ENCODE data around the gene GLIPR1L1. TPM values are rescaled to one million over a fixed set of nuclear protein-coding genes. Genes with fewer than 3 reads are reported as not detected.

The GLIPR1L1 gene
- total RNA-seq, 1 experiment from 2014 or later, result not detected

- H3K27me3 Mint-ChIP-seq (ENCODE audit: insufficient read depth, unreplicated experiment), result no peaks in the 10 kb centered on the region
- no peaks in the 10 kb centered on the region for H3K9me3 Mint-ChIP-seq (ENCODE audit: unreplicated experiment)
- DNase-seq (ENCODE audit: unreplicated experiment), result no peak
- no peak overlapping the region for H3K4me3 Mint-ChIP-seq (ENCODE audit: unreplicated experiment)
- intact Hi-C loops (cut with micrococcal nuclease), result no loop called here
- no peak for TF ChIP-seq CTCF (IDR thresholded peaks at IDR 0.05; ENCODE audit: unreplicated experiment)
- POLR2A ChIA-PET, result interaction anchor here (0.6 kb wide), 1 partner anchor 168 kb away, joined by 5 read pairs; no protein-coding TSS in a partner anchor
- H3K4me1 Mint-ChIP-seq (ENCODE audit: insufficient read depth, unreplicated experiment), result peaks cover 5% of the 10 kb centered on the region
- CTCF ChIA-PET, result interaction anchor here (0.7 to 3.8 kb wide), 5 partner anchors 10 to 602 kb away, joined by 3 to 15 read pairs (median 6); no protein-coding TSS in a partner anchor
- no TSS peak for BruUV-seq (replicated peaks)
- H3K36me3 Mint-ChIP-seq (ENCODE audit: insufficient read depth, unreplicated experiment), result no peaks in the 10 kb centered on the region
- H3K27ac Mint-ChIP-seq (ENCODE audit: low read depth, unreplicated experiment), result no peak overlapping the region
These were observed 43.5 kb upstream of the GLIPR1L1 start for GRCh38 chr12:75291014-75291413.

DNA sequence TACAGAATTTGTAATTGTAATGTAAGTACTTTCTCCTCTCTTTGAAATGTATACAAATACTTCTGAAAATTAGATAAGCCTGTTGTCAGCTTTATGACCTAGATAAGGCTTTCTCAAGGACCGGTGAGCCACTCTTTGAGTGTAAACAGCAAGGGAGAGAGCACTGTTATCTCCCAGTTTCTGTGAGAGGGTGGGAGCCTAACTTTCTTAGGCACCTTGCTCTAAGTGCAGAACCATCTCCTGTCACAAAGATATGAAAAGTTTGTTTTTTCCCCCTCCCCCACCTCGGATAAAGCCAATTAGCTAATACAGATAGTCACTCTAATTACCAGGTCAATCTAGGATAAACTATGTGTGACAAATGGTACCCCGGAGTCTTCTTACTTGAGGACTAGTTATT, 40.1 kb upstream of the GLIPR1L1 start:
- no TSS peak for BruUV-seq (replicated peaks)
- no peak for DNase-seq (ENCODE audit: unreplicated experiment)
- Mint-ChIP-seq H3K4me1 (ENCODE audit: insufficient read depth, unreplicated experiment) (peaks cover under 1% of the 10 kb centered on the region), H3K27me3 (ENCODE audit: insufficient read depth, unreplicated experiment) (no peaks in the 10 kb centered on the region), H3K4me3 (ENCODE audit: unreplicated experiment) (no peak overlapping the region), H3K36me3 (ENCODE audit: insufficient read depth, unreplicated experiment) (no peaks in the 10 kb centered on the region), H3K27ac (ENCODE audit: low read depth, unreplicated experiment) (no peak overlapping the region), H3K9me3 (ENCODE audit: unreplicated experiment) (no peaks in the 10 kb centered on the region)
- ChIA-PET CTCF (interaction anchor here (1.2 kb wide), 1 partner anchor 28 kb away, joined by 3 read pairs; no protein-coding TSS in a partner anchor), POLR2A (interaction anchor here (1.4 kb wide), 1 partner anchor 36 kb away, joined by 4 read pairs; the partner anchor contains the start of gene CAPS2)
- TF ChIP-seq CTCF (IDR thresholded peaks at IDR 0.05; ENCODE audit: unreplicated experiment), result no peak
- intact Hi-C loops (cut with micrococcal nuclease), result no loop called here

GRCh38 chr12:75294797-75295196, 39.7 kb upstream of the GLIPR1L1 start:
- no peaks in the 10 kb centered on the region for H3K36me3 Mint-ChIP-seq (ENCODE audit: insufficient read depth, unreplicated experiment)
- no peaks in the 10 kb centered on the region for H3K27me3 Mint-ChIP-seq (ENCODE audit: insufficient read depth, unreplicated experiment)
- no peak for DNase-seq (ENCODE audit: unreplicated experiment)
- H3K9me3 Mint-ChIP-seq (ENCODE audit: unreplicated experiment), result no peaks in the 10 kb centered on the region
- TF ChIP-seq CTCF (IDR thresholded peaks at IDR 0.05; ENCODE audit: unreplicated experiment), result no peak
- BruUV-seq (replicated peaks), result no TSS peak
- ChIA-PET POLR2A (no interaction called here), CTCF (interaction anchor here (0.7 kb wide), 1 partner anchor 605 kb away, joined by 3 read pairs; no protein-coding TSS in a partner anchor)
- no peak overlapping the region for H3K4me3 Mint-ChIP-seq (ENCODE audit: unreplicated experiment)
- intact Hi-C loops (cut with micrococcal nuclease), result no loop called here
- H3K4me1 Mint-ChIP-seq (ENCODE audit: insufficient read depth, unreplicated experiment), result no peaks in the 10 kb centered on the region
- no peak overlapping the region for H3K27ac Mint-ChIP-seq (ENCODE audit: low read depth, unreplicated experiment)

- Mint-ChIP-seq H3K27ac (ENCODE audit: low read depth, unreplicated experiment) (no peak overlapping the region), H3K4me1 (ENCODE audit: insufficient read depth, unreplicated experiment) (no peaks in the 10 kb centered on the region), H3K27me3 (ENCODE audit: insufficient read depth, unreplicated experiment) (no peaks in the 10 kb centered on the region), H3K9me3 (ENCODE audit: unreplicated experiment) (no peaks in the 10 kb centered on the region), H3K4me3 (ENCODE audit: unreplicated experiment) (no peak overlapping the region), H3K36me3 (ENCODE audit: insufficient read depth, unreplicated experiment) (no peaks in the 10 kb centered on the region)
- BruUV-seq (replicated peaks), result no TSS peak
- POLR2A ChIA-PET, result interaction anchor here (1.3 kb wide), 1 partner anchor 8 kb away, joined by 5 read pairs; no protein-coding TSS in a partner anchor
- no peak for DNase-seq (ENCODE audit: unreplicated experiment)
- CTCF ChIA-PET, result interaction anchor here (0.6 to 1.9 kb wide), 4 partner anchors 13 to 186 kb away, joined by 3 to 10 read pairs (median 3); no protein-coding TSS in a partner anchor
- TF ChIP-seq CTCF (IDR thresholded peaks at IDR 0.05; ENCODE audit: unreplicated experiment), result no peak
- intact Hi-C loops (cut with micrococcal nuclease), result no loop called here
These were observed 32.2 kb upstream of the GLIPR1L1 start for GRCh38 chr12:75302225-75302624.

All from MCF 10A (cell line).